Embryonic facial prominence (tissue), 1 donor: ENCODE results near the gene KMT2C.

Experiments
- DNase-seq: peaks from one replicate; pipeline ENCODE4 v3.0.0-alpha.2; 2016; ENCODE audit errors: extremely low spot score

KMT2C gene

GRCh38 chr7:152203095-152203494 is 232.7 kb downstream of the KMT2C start:
- no peak for DNase-seq

- DNase-seq = no peak
Observed at GRCh38 chr7:152202056-152202455, 233.7 kb downstream of the KMT2C start.

GRCh38 chr7:152200395-152200794 is 235.4 kb downstream of the KMT2C start:
- no peak for DNase-seq

GRCh38 chr7:152196391-152196790 is 239.4 kb downstream of the KMT2C start:
- DNase-seq = no peak

GRCh38 chr7:152193880-152194279 is 241.9 kb downstream of the KMT2C start:
- DNase-seq = no peak

- no peak for DNase-seq
Observed at GRCh38 chr7:152189061-152189460, 246.7 kb downstream of the KMT2C start.

GRCh38 chr7:152185558-152185957 is 250.2 kb downstream of the KMT2C start:
- DNase-seq = no peak

GRCh38 chr7:152180587-152180986 is 255.2 kb downstream of the KMT2C start:
- DNase-seq = no peak

GRCh38 chr7:152180048-152180447 is 255.8 kb downstream of the KMT2C start:
- DNase-seq = no peak

- DNase-seq = no peak
Observed at GRCh38 chr7:152178405-152179058, 257.3 kb downstream of the KMT2C start.

GRCh38 chr7:152177681-152178404 is 258.0 kb downstream of the KMT2C start:
- no peak for DNase-seq

GRCh38 chr7:152176797-152177196 is 259.0 kb downstream of the KMT2C start:
- DNase-seq = no peak

- DNase-seq = no peak
Observed at GRCh38 chr7:152173372-152174070, 262.3 kb downstream of the KMT2C start.

- no peak for DNase-seq
Observed at GRCh38 chr7:152162287-152162686, 273.5 kb downstream of the KMT2C start.

- DNase-seq = no peak
Observed at GRCh38 chr7:152161171-152161570, 274.6 kb downstream of the KMT2C start.

- DNase-seq = no peak
Observed at GRCh38 chr7:152158801-152159587, 276.8 kb downstream of the KMT2C start.

GRCh38 chr7:152152267-152152666 is 283.5 kb downstream of the KMT2C start:
- no peak for DNase-seq

GRCh38 chr7:152149363-152149762 is 286.4 kb downstream of the KMT2C start:
- DNase-seq = no peak

GRCh38 chr7:152148706-152149105 is 287.1 kb downstream of the KMT2C start:
- no peak for DNase-seq

- no peak for DNase-seq
Observed at GRCh38 chr7:152145853-152146466, 289.8 kb downstream of the KMT2C start.

- no peak for DNase-seq
Observed at GRCh38 chr7:152144557-152145245, 291.1 kb downstream of the KMT2C start.
